Uterus (tissue), 2 donors: Measurements from ENCODE around the gene RPL29.

Experiments used
- CTCF ChIP-seq, 4 experiments: fragments of 200-600 bp in 2 of 4; fragments of 450-650 bp in 2 of 4; sonication (generic) in 2 of 4; IDR thresholded peaks; one replicate each; pipeline ENCODE4 v1.5.1; 2016 to 2019; ENCODE audit warnings: antibody characterized with exemption in 4 of 4, mild to moderate bottlenecking in 2 of 4, moderate library complexity in 1 of 4
- POLR2A ChIP-seq, 2 donors: fragments of 450-650 bp; IDR thresholded peaks; one replicate each; pipeline ENCODE4 v1.6.1; 2016; ENCODE audit warnings: antibody characterized with exemption in 2 of 2, mild to moderate bottlenecking in 1 of 2, moderate library complexity in 1 of 2

- no peak for TF ChIP-seq CTCF (IDR thresholded peaks at IDR 0.05)
- no peak for TF ChIP-seq POLR2A (IDR thresholded peaks at IDR 0.05)
Measured at GRCh38 chr3:52031896-52032295, 36.2 kb upstream of the RPL29 start.
